Calu3 (cell line): Measurements from ENCODE around the gene CD36. TPM values are rescaled to one million over a fixed set of nuclear protein-coding genes. Genes with fewer than 3 reads are reported as not detected.

Source experiments
- BruUV-seq: library from RNA; stranded (reverse); fragments of 400-500 nt; replicated peaks from 2 replicates; lab custom pipeline; 2021; lab: Mats Ljungman, UMichigan
- CTCF ChIA-PET: fragments of 300-600 bp; sonication (Branson Sonifier 250); formaldehyde crosslinking; loops from one replicate; lab custom pipeline; 2022; ENCODE audit warnings: antibody characterized with exemption; lab: Charles Lee
- DNase-seq: peaks from one replicate; pipeline ENCODE4 v3.0.0; 2022
- H3K27ac Mint-ChIP-seq: one replicate; pipeline ENCODE4 v1.8.0; 2022; ENCODE audit warnings: mixed read lengths; ENCODE audit not compliant: unreplicated experiment
- H3K27me3 Mint-ChIP-seq: one replicate; pipeline ENCODE4 v1.8.0; 2022; ENCODE audit warnings: mixed read lengths; ENCODE audit not compliant: unreplicated experiment
- H3K36me3 Mint-ChIP-seq: one replicate; pipeline ENCODE4 v1.8.0; 2022; ENCODE audit warnings: mild to moderate bottlenecking, moderate library complexity, mixed read lengths; ENCODE audit not compliant: insufficient read depth, unreplicated experiment
- H3K4me1 Mint-ChIP-seq: one replicate; pipeline ENCODE4 v1.8.0; 2022; ENCODE audit warnings: mild to moderate bottlenecking, low read depth, mixed read lengths; ENCODE audit not compliant: unreplicated experiment
- H3K4me3 Mint-ChIP-seq: one replicate; pipeline ENCODE4 v1.8.0; 2022; ENCODE audit warnings: mild to moderate bottlenecking, low read depth, moderate library complexity, mixed read lengths; ENCODE audit not compliant: unreplicated experiment
- H3K9me3 Mint-ChIP-seq: one replicate; pipeline ENCODE4 v1.8.0; 2022; ENCODE audit warnings: low read depth, mixed read lengths; ENCODE audit not compliant: unreplicated experiment
- intact Hi-C: fragments of 100-400 bp; cut with micrococcal nuclease; formaldehyde crosslinking; loops from one replicate; pipeline ENCODE4 v1.10.0; 2022; ENCODE audit not compliant: unreplicated experiment
- total RNA-seq: library from RNA; stranded (reverse); gene quantifications from 2 replicates; pipeline ENCODE4 v1.2.3, GENCODE V29; 2022
- TF ChIP-seq, protein P1 (sequence below): fragments of 200-600 bp; IDR thresholded peaks from one replicate; pipeline ENCODE4 v1.8.0; 2022; ENCODE audit warnings: antibody characterized with exemption; ENCODE audit not compliant: unreplicated experiment

CD36 gene
- total RNA-seq, 1 experiment from 2014 or later, result not detected

DNA sequence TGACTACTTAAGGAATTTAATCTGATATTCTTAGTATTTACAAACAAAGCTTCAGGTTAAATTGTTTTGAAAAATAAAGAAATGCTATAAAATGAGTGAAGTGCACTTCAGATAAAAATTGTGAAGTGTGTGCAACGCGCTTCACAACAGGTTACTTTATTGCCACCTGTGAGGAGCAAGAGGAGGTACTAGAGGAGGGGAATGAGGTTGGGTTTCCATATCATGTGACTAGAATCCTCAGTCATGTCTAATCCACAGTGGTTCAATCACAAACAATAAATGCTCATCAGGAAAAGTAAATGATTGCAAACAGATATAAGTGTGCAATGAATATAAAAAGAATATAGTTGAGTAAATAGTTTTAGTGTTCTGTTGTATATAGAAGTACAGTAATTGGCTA is 34.5 kb upstream of the CD36 start:
- no TSS peak for BruUV-seq
- intact Hi-C loops, result no loop called here
- peaks cover 6% of the 10 kb centered on the region for H3K4me1 Mint-ChIP-seq

DNA sequence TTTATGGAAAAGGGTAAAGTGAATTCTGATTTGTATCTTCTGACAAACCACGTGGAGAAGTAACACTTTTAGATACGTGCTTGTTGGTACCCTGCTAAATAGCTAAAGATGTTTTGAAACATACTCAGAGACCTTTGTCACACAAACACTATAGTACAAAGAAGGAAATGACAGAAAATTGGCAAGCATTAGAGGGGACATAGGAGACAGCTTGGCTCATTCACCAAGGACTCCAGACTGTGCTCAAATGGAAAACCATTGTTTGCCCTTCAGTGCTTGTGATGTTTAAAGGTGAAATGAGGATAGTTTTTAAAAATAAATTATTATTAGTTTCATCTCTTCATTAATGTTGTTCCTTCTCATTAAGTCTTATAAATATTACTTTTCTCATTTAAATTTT is 34.0 kb upstream of the CD36 start:
- Mint-ChIP-seq H3K27ac (no peak overlapping the region), H3K27me3 (no peaks in the 10 kb centered on the region), H3K4me1 (peaks cover 11% of the 10 kb centered on the region), H3K36me3 (no peaks in the 10 kb centered on the region), H3K9me3 (no peaks in the 10 kb centered on the region), H3K4me3 (no peak overlapping the region)
- TF ChIP-seq, protein P1, sequence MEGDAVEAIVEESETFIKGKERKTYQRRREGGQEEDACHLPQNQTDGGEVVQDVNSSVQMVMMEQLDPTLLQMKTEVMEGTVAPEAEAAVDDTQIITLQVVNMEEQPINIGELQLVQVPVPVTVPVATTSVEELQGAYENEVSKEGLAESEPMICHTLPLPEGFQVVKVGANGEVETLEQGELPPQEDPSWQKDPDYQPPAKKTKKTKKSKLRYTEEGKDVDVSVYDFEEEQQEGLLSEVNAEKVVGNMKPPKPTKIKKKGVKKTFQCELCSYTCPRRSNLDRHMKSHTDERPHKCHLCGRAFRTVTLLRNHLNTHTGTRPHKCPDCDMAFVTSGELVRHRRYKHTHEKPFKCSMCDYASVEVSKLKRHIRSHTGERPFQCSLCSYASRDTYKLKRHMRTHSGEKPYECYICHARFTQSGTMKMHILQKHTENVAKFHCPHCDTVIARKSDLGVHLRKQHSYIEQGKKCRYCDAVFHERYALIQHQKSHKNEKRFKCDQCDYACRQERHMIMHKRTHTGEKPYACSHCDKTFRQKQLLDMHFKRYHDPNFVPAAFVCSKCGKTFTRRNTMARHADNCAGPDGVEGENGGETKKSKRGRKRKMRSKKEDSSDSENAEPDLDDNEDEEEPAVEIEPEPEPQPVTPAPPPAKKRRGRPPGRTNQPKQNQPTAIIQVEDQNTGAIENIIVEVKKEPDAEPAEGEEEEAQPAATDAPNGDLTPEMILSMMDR, result no peak
- CTCF ChIA-PET, result interaction anchor here (0.6 kb wide), 1 partner anchor 210 kb away, joined by 5 read pairs; no protein-coding TSS in a partner anchor
- DNase-seq, result no peak
- intact Hi-C loops, result no loop called here
- BruUV-seq, result no TSS peak

More for the DNA sequence above, 34.5 kb upstream of the CD36 start:
- H3K9me3 Mint-ChIP-seq, result no peaks in the 10 kb centered on the region
- CTCF ChIA-PET, result interaction anchor here (0.6 kb wide), 1 partner anchor 209 kb away, joined by 5 read pairs; no protein-coding TSS in a partner anchor
- no peaks in the 10 kb centered on the region for H3K36me3 Mint-ChIP-seq
- no peak for DNase-seq
- H3K4me3 Mint-ChIP-seq, result no peak overlapping the region
- TF ChIP-seq, protein P1, result no peak
- H3K27ac Mint-ChIP-seq, result no peak overlapping the region
- H3K27me3 Mint-ChIP-seq, result no peaks in the 10 kb centered on the region

DNA sequence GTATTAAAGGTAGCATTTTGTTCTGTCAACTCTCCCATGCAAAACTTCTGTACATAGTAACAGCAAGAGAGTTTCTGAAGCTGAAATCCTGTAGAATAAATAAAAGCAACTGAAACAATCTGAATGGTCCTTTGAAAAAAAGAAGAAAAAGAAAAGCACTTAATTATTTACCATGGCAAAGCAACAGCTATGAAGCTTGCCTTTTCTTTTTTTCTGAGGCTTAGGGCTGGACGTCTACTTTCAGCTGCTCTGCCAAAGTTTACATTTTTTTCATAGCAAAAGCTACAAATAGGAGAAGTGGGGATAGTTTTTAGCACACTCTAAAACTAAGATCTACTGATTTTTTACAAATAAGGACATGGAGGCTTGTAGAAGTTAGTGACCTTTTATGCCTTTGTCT is 31.3 kb upstream of the CD36 start:
- Mint-ChIP-seq H3K4me1 (peaks cover 26% of the 10 kb centered on the region), H3K36me3 (no peaks in the 10 kb centered on the region), H3K4me3 (no peak overlapping the region), H3K27me3 (no peaks in the 10 kb centered on the region), H3K9me3 (no peaks in the 10 kb centered on the region), H3K27ac (no peak overlapping the region)
- intact Hi-C loops, result no loop called here
- no TSS peak for BruUV-seq
- DNase-seq, result no peak
- CTCF ChIA-PET, result no interaction called here
- TF ChIP-seq, protein P1, result no peak

DNA sequence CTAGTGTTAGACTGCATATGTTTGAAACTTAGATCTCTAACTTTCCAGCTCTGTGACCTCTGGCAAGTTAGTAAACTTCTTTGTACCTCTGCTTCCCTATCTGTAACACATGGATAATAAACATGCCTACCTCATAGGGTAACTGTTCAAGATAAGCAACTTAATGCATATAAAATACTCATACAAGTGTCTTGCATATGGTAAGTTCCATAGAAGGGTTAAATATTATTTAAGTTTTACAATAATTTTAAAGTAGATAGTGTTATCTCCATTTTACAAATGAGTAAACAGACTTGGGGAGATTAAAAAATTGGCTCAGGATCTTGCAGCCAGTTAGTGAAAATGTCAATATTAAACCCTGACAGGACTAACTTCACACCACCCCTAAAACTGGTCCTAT is 30.1 kb upstream of the CD36 start:
- Mint-ChIP-seq H3K27me3 (no peaks in the 10 kb centered on the region), H3K4me3 (no peak overlapping the region), H3K4me1 (peaks cover 26% of the 10 kb centered on the region), H3K9me3 (no peaks in the 10 kb centered on the region), H3K36me3 (no peaks in the 10 kb centered on the region), H3K27ac (no peak overlapping the region)
- CTCF ChIA-PET, result no interaction called here
- no TSS peak for BruUV-seq
- DNase-seq, result no peak
- intact Hi-C loops, result no loop called here
- TF ChIP-seq, protein P1, result no peak
